Stimulated activated CD4-positive, alpha-beta T cell treated with anti-CD3 and anti-CD28 coated beads, Interleukin-12 subunit alpha, Interleukin-12 subunit beta, amount 100 ng/mL, for 48 hours (primary cell): ENCODE results near the gene CARM1.
"Not testable (repeated sequence)": the region's sequence is repeated elsewhere in the genome, so short reads cannot be mapped to it uniquely, and the experiment has no call there.

ENCODE experiments used
- DNase-seq, 3 donors: peaks; one replicate each; pipeline ENCODE4 v3.0.0-alpha.2; 2020; ENCODE audit warnings: low read depth in 2 of 3, low spot score in 1 of 3

The CARM1 gene

DNA sequence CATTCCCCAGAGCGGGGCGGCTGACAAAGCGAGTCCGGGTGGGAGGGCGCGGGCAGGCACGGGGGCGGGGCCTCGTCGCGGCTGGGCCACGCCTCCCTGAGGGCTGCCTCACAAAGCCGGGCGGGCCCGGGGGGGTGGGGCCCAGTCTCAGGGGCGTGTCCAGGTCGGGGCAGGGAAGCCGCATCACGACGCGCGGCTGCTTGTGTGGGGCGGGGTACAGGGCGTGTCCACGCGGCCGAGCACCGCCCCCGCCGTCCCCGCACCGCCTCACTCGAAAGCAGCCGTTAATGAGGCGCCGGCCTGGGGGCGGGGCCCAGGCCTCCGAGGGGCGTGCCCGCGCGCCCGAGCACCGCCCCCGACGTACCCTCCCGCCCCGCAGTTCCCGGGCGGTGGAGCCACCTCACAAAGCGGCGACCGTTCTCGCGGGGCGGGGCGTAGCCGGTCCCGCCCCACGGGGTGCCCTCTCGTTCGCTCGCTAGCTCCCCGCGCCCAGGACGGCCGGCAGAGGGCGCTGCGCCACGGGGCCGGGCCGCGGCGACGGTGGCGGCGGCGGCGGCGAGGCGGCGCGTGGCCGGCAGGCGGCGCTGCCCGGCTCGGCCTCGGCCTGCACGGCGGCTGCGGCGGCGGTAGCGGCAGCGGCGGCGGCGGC is at the start of gene CARM1:
TSS of gene CARM1 (plus strand) at position 599 of the 649 bp plus-strand sequence. CDS start 150 bp downstream, outside the sequence.
- DNase-seq: peak; percentile 99

DNA sequence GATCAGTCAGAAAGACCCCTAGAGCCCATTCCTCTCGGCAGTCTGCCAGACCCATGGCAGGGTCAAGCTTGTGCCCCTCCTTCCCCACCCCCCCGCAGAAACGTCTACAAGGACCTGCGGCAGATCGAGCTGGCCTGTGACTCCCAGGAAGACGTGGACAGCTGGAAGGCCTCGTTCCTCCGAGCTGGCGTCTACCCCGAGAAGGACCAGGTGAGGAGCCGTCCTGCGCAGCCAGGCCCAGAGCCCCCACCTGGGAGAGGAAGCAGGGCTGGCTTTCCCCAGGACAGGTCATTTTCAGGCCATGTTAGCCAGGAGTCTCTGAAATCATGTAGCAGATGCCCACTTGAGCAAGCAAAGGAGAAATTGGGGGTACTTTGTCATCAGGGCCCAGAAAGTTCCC is 47.7 kb upstream of the CARM1 start:
- no peak for DNase-seq

- DNase-seq: no peak
Observed at GRCh38 chr19:10826231-10826630, 45.1 kb upstream of the CARM1 start.

DNA sequence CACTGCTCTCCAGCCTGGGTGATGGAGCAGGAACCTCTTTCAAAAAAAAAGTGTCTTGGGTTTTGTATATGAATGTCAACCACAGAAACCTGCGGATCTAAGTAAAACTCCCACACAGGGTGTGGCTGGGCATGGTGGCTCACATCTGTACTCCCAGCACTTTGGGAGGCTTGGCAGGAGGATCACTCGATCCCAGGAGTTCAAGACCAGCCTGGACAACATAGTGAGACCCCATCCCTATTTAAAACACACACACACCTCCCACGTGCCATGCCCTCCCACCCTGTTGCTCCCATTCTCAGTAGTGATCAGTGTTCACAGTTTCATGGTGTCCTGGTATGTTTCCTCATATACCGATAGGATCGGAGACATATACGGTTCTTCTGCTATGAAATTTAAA is 44.5 kb upstream of the CARM1 start:
- DNase-seq: no peak

- no peak for DNase-seq
Observed at GRCh38 chr19:10828981-10829821, 42.2 kb upstream of the CARM1 start.

DNA sequence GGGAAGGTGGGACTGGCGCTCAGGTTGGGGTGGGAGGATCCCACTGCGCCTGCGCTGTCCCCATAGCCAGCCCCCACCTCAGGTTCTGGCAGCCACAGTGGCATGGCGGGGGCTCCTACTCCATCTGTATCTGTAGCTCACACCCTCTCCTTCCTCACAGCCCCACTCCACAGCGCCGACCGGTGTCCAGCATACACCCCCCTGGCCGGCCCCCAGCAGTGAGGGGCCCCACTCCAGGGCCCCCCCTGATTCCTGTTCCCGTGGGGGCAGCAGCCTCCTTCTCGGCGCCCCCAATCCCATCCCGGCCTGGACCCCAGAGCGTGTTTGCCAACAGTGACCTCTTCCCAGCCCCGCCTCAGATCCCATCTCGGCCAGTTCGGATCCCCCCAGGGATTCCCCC is 41.4 kb upstream of the CARM1 start:
- DNase-seq: no peak

DNA sequence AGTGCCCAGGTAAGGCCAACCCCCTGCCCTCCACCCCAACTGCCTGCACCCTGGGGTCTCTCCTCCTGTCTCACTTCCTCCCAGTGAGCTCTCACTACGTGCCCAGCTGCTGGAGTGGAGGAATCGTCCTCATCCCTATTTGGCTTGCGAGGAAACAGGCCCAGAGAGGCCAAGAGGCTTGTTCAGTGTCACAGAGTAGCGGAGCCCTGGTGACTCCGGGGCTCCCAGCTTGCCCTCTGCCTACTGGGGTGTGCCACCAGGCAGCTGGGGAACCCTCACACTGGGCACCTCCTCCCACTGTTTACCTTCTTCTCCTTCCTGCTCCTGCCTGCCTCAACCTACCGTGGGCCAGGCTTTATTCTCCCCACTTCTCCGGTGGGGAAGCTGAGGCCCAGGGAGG is 41.0 kb upstream of the CARM1 start:
- DNase-seq: no peak

- no peak for DNase-seq
Observed at GRCh38 chr19:10830931-10831779, 40.2 kb upstream of the CARM1 start.

DNA sequence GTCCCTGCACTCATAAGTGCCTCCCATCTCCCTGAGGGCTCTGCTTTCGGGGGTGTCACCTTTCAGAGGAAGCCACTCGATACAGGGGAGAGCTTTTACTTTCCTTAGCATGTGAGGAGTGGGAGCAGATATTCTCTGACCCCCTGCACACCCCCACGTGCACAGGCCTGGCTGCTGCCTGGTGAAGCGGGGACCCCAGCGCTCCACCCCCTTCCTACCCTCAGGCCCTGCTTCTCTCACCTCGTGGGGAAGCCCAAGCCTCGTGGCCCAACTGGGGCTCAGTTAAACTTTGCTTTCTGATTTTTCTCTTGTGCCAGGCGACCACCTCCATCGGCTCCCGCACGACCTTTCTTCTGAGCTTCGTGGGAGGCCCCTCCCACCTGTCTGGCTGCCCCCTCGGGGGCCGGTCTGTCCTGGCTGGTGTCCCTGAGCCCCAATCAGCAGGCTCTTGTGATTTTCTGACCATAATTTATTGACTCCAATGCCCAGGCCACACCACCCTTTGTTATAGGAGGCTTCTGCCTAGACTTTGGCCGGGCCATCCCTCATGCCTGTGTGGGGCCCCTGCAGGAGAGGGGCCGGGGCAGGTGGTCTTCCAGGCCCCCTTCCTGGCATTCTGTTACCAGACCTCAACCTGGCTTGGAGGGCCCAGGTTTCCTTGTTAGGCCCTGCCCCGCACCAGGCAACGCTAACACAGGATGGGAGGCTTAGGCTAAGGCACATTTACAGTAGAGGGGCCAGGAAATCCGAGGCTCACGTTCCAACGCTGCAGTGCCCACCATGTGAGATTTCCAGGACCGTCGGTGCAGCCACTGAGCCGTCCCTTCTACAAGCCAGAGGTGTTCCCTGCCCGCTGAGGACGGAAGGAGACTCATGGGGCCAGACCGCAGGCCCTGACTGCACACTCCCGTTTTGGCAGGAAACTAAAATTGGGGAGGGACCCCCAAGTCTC is 39.1 kb upstream of the CARM1 start:
- no peak for DNase-seq

- no peak for DNase-seq
Observed at GRCh38 chr19:10832939-10833296, 38.4 kb upstream of the CARM1 start.

DNA sequence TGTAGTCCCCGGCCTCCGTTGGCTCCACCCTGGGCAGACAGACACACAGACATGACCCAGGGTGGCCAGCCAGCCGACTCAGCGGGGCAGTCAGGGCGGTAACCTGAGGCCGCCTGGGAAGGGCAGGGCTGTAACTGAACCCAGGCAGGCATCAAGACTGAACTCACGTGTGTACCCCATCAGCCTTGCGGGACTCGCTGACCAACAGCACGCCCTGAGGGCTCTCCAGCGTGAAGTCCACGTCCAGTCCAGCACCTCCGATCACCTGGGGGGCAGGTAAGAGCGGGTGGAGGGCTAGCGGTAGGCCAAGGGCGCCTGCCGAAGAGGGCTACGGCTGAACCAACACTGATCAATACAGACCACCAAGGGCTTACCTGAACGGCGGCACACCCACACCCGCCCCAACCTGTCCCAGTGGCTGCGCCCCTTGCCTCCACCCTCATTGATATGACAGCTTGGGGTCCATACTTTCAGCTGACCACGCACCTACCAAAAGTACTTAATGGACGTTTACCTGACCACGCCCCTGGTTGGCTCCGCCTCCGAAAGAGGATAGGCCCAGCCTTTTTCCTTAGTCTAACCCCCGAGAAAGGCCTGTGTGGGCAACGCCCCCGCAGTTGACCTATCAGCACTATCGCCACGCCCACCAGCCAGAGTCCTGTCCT is 36.1 kb upstream of the CARM1 start:
- DNase-seq: no peak

- peak; percentile 98 for DNase-seq
Observed at GRCh38 chr19:10835754-10836478, 35.4 kb upstream of the CARM1 start, which contains the start of gene TMED1. Gene TMED1, minus strand, starts transcription at chr19:10836212. Its CDS starts 21 bp downstream, at chr19:10836191.

DNA sequence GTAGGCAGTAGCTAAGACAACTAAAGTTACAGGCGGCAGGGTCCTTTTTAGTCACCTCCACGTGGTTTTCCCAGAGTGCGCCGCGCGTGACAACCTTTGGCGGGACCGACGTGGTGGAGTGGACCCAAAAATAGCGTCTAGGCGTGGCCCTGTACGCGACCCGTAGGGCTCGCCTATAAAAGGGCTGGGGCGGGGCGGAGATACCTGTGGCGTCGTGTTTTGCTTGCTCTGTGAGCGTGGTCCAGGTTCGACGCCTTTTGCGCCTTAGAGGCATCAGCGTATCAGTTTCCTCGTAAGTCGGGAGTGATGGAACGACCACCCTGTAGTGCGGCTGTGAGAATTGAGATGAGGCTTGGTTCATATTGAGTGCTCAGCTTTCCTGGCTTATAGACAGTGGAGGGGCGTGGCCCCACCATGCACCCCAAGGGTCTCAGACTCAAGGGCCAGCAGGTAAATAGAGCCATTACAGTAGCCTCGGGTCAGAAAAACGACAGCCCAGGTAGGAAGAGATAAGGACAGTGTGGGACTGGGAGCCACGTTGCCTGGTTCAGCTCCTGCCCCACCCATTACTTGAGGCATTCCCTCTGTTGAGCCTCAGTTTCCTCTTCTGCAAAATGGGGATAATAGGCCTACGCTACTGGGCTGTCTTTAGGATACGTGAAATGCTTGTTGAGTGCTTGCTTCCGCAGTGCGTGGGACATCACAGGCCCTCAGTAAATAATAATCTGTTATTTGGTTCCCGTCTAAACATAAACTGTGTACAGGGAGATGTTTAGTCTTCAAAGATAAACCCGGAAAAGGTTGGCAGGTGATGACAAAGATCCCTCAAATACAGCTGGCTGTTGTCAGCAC is 34.6 kb upstream of the CARM1 start:
- DNase-seq: peak in 2 of 3 donors; percentile 79 to 85

- DNase-seq: not testable (repeated sequence)
Observed at GRCh38 chr19:10837649-10838048, 33.7 kb upstream of the CARM1 start.

DNA sequence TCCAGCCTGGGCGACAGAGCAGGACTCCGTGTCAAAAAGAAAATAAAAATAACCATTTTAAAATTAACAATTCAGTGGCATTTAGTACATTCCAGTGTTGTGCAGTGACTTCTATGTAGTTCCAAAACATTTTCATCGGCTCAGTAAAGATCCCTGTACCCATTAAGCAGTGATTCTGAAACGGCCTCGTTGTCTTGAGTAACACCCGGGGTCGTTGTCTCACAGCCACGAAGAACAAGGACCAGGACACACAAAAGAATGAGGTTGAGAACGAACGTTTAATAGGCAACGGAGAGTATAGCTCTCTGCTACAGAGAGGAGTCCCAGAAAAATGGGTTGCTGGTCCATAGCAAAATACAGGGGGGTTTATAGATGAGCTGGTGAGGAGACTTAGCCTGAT is 33.0 kb upstream of the CARM1 start:
- no peak for DNase-seq

GRCh38 chr19:10839114-10840050 is 32.0 kb upstream of the CARM1 start:
- DNase-seq: no peak

GRCh38 chr19:10842788-10843187 is 28.6 kb upstream of the CARM1 start:
- DNase-seq: no peak
